BLaER1 treated with 17β-estradiol and CSF1 and Interleukin-3, amounts not matched to agents 10 nM and 100 nM (cell line): ENCODE results near the gene ROR2.

ENCODE experiments used
- H3K27ac ChIP-seq, 11 experiments: shearing (Covaris generic); formaldehyde crosslinking; 2 replicates each; pipeline ENCODE4 v1.8.1; 2022
- H3K27me3 ChIP-seq, 11 experiments: shearing (Covaris generic); formaldehyde crosslinking; 2 replicates each; pipeline ENCODE4 v1.8.1; 2022
- H3K36me3 ChIP-seq, 11 experiments: shearing (Covaris generic); formaldehyde crosslinking; 2 replicates each; pipeline ENCODE4 v1.8.1; 2022
- H3K4me1 ChIP-seq, 10 experiments: shearing (Covaris generic); formaldehyde crosslinking; 2 replicates each; pipeline ENCODE4 v1.8.1; 2022
- H3K4me2 ChIP-seq, 11 experiments: shearing (Covaris generic); formaldehyde crosslinking; 2 replicates each; pipeline ENCODE4 v1.8.1; 2022
- H3K4me3 ChIP-seq, 10 experiments: shearing (Covaris generic); formaldehyde crosslinking; 2 replicates each; pipeline ENCODE4 v1.8.1; 2022
- H3K9ac ChIP-seq, 11 experiments: shearing (Covaris generic); formaldehyde crosslinking; 2 replicates each; pipeline ENCODE4 v1.8.1; 2022
- H3K9me3 ChIP-seq, 11 experiments: shearing (Covaris generic); formaldehyde crosslinking; replicated peaks in 1 of 11; 2 replicates each; pipeline ENCODE4 v1.8.1; 2022
- H4K20me1 ChIP-seq, 11 experiments: shearing (Covaris generic); formaldehyde crosslinking; 2 replicates each; pipeline ENCODE4 v1.8.1; 2022
- Cebpa-rat ChIP-seq, 11 experiments: shearing (Covaris generic); IDR thresholded peaks; 2 replicates each; pipeline ENCODE4 v1.8.1; 2022

Gene ROR2

DNA sequence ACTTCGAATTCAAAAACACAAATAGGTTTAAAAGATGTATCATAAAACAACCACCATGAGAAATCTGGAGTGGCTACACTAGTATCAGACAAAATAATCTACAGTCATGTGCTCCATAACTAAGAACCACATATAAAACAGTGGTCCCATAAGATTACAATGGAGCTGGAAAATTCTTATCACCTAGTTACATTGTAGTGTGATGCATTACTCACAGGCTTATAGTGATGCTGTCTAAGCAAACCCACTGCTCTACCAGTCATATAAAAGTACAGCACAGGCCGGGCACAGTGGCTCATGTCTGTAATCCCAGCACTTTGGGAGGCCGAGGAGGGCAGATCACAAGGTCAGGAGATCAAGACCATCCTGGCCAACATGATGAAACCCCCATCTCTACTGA, 160.1 kb downstream of the ROR2 start:
- peaks cover 4 to 28% (median 15%) of the 10 kb centered on the region in 11 experiments; a peak in 13 of 22 replicates for H3K9me3 ChIP-seq
- no peak for TF ChIP-seq Cebpa-rat (IDR thresholded peaks at IDR 0.05)
- no peak overlapping the region for H3K4me3 ChIP-seq
- H3K9ac ChIP-seq, result no peak overlapping the region
- H3K27me3 ChIP-seq, result no peaks in the 10 kb centered on the region; a peak in 1 of 22 replicates
- no peaks in the 10 kb centered on the region for H3K36me3 ChIP-seq
- no peaks in the 10 kb centered on the region for H3K4me1 ChIP-seq
- no peak overlapping the region for H3K4me2 ChIP-seq
- H3K27ac ChIP-seq, result no peak overlapping the region
- no peaks in the 10 kb centered on the region for H4K20me1 ChIP-seq

DNA sequence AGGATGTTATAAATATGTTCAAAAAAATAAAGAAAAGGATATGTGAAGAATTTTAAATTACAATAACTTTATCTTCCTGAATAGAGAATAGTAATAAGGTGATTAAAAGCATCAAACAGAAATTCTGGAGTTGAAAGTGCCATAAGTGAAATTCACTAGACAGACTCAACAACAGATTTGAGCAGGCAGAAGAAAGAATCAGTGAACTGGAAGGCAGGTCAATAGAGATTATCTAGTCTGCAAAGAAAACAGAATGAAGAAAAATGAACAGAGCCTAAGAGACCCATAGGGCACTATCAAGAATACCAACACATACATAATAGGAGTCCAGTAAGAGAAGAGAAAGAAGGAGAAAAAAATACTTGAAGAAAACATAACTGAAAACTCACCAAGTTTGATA, 162.1 kb downstream of the ROR2 start:
- Histone ChIP-seq H3K27ac (no peak overlapping the region), H3K36me3 (no peaks in the 10 kb centered on the region)
- TF ChIP-seq Cebpa-rat (IDR thresholded peaks at IDR 0.05), result no peak

DNA sequence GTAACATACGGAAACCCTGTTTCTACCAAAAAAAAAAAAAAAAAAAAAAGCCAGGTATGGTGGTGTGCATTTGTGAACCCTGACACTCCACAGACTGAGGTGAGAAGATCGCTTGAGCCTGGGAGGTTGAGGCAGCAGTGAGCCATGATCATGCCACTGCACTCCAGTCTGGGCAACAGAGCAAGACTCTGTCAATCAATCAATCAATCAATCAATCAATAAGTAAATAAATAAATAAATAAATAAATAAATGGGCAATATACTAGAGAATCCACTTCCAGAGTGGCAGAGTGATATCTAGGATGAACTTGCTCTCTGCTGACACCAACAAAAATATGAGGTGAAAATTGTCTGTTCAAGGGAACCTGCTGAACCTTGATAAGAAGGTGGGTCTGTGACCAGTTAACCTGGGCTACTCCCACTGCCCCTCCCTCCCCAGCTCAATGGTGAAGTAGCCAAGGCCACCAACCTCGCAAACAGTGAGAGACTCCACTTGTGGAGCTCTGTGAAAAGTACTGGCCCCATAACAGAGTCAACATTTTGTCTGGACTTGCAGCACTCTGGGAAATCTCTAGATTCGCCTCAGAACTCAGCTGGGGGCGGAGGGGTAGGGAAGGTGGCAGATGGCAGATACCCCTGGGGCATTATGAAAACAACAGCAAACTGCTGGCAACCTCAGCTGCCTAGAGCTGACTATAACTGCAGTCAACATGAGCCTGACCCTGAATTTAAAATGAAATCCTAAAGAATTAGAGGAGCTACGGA, 163.7 kb downstream of the ROR2 start:
- Histone ChIP-seq H3K4me1 (peaks cover 0 to 12% (median 8%) of the 10 kb centered on the region in 10 experiments; a peak in 11 of 20 replicates), H3K9me3 (peaks cover 10 to 48% (median 34%) of the 10 kb centered on the region in 11 experiments; a peak in 19 of 22 replicates), H3K27me3 (no peaks in the 10 kb centered on the region; a peak in 1 of 22 replicates), H3K36me3 (no peaks in the 10 kb centered on the region), H3K9ac (no peak overlapping the region), H3K4me3 (no peak overlapping the region), H4K20me1 (no peaks in the 10 kb centered on the region), H3K27ac (no peak overlapping the region), H3K4me2 (no peak overlapping the region)
- TF ChIP-seq Cebpa-rat (IDR thresholded peaks at IDR 0.05), result no peak

More for the DNA sequence above, 162.1 kb downstream of the ROR2 start:
- H4K20me1 ChIP-seq, result no peaks in the 10 kb centered on the region
- H3K4me2 ChIP-seq, result no peak overlapping the region
- H3K9ac ChIP-seq, result no peak overlapping the region
- H3K4me3 ChIP-seq, result no peak overlapping the region
- H3K9me3 ChIP-seq, result peaks cover 10 to 45% (median 31%) of the 10 kb centered on the region in 11 experiments; a peak in 19 of 22 replicates
- peaks cover 0 to 6% (median 1%) of the 10 kb centered on the region in 10 experiments; a peak in 9 of 20 replicates for H3K4me1 ChIP-seq
- no peaks in the 10 kb centered on the region; a peak in 1 of 22 replicates for H3K27me3 ChIP-seq

DNA sequence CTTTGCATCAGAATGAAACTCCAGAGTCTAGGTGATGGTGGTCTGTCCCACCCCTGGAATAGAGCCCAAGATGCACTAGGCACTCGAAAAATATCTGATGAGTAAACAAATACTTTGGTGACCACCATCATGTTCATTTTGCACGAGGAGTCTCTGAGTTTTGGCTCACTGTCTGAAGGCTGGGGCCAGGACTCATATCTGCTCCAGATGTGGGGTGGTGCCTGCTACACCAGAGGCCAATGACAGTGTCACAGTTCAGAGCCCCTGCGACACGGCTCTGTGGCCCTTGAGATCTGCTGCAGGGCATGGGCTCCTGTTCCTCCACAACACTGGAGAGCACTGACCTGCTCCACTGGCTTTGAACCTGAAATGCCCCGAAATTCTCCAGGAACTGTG, 164.6 kb downstream of the ROR2 start:
- no peaks in the 10 kb centered on the region; a peak in 1 of 22 replicates for H3K27me3 ChIP-seq
- H3K27ac ChIP-seq, result no peak overlapping the region
- no peak overlapping the region for H3K9ac ChIP-seq
- H3K4me2 ChIP-seq, result no peak overlapping the region
- peaks cover 0 to 12% (median 8%) of the 10 kb centered on the region in 10 experiments; a peak in 11 of 20 replicates for H3K4me1 ChIP-seq
- peaks cover 10 to 48% (median 34%) of the 10 kb centered on the region in 11 experiments; a peak in 19 of 22 replicates for H3K9me3 ChIP-seq
- H4K20me1 ChIP-seq, result no peaks in the 10 kb centered on the region
- H3K36me3 ChIP-seq, result no peaks in the 10 kb centered on the region
- no peak for TF ChIP-seq Cebpa-rat (IDR thresholded peaks at IDR 0.05)
- H3K4me3 ChIP-seq, result no peak overlapping the region

DNA sequence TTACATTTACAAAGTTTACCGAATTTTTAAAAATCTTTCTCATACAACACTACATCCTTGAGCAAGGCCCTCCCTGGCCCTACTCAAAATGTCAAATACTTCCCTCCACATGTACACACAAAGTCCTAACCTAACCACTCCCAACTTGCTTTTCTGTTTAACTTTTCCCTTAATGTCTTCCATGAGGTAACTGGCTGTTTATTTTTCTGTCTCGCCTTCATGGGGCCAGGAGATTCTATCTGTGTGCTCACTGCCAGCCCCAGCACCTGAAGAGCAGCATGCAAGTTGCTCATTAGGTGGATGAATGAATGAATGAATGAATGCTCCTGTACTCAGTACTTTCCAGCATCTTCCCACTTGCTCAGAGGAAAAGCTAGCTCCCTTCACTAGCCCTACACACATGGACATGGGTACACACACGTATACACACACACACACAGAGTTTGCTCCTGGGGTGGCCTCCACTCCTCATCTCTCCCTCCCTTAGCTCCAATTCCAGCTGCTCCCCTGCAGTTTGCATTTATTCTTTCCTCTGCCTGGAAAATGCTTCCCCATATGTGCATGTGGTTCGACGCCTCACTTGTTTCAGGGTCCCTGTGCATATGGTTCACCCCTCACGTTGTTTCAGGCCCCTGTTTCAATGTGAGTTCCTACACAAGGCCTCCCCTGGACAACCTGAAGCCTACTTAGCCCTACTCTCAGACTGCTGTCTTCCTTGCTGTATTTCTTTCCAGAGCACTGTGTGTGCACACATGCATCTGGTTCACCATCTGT, 165.2 kb downstream of the ROR2 start:
- Histone ChIP-seq H3K4me3 (no peak overlapping the region), H3K9me3 (peaks cover 10 to 48% (median 34%) of the 10 kb centered on the region in 11 experiments; a peak in 19 of 22 replicates), H3K4me1 (peaks cover 0 to 12% (median 8%) of the 10 kb centered on the region in 10 experiments; a peak in 11 of 20 replicates), H3K4me2 (no peak overlapping the region), H3K9ac (no peak overlapping the region), H3K27me3 (no peaks in the 10 kb centered on the region; a peak in 1 of 22 replicates), H4K20me1 (no peaks in the 10 kb centered on the region), H3K27ac (no peak overlapping the region), H3K36me3 (no peaks in the 10 kb centered on the region)
- no peak for TF ChIP-seq Cebpa-rat (IDR thresholded peaks at IDR 0.05)

DNA sequence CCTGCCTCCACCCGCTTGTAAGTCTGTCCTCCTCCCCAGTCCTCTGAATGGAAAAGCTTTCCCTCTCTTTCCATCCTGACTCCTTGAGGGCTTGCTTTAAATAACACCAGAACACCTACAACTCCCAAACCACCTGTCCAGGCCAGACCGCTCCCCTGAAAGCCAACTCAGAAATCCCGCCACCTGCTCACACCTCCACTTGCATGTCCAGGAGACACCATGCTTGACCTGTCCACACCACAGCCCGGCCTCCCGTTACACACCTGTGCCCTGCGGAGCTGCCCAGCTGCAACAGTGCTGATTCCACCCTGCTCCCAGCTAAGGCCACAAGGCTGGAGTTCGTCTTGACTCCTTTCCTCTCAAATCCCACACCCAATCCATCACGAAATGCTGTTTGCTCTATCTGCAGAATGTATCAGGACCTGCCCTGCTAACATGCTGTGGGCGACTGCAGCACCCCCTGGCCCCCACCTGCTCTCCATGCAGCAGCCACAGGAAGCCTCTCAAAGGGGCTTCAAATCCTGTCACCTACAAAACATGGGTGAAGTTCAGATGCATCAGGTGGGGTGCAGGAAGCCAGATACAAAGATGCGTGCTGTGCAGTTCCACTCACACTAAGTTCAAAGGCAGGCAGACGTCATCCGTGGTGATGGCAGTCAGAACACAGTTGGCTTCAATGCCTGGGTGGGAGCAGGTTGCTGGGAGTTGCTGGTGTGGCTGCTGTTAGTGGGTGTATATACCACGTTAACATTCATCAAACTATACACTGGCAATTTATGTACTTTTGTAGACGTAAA, 166.0 kb downstream of the ROR2 start:
- TF ChIP-seq Cebpa-rat (IDR thresholded peaks at IDR 0.05), result no peak
- Histone ChIP-seq H3K9ac (no peak overlapping the region), H4K20me1 (no peaks in the 10 kb centered on the region), H3K4me1 (peaks cover 0 to 12% (median 8%) of the 10 kb centered on the region in 10 experiments; a peak in 11 of 20 replicates), H3K9me3 (peaks cover 10 to 48% (median 34%) of the 10 kb centered on the region in 11 experiments; a peak in 19 of 22 replicates), H3K4me2 (no peak overlapping the region), H3K4me3 (no peak overlapping the region), H3K27ac (no peak overlapping the region), H3K36me3 (no peaks in the 10 kb centered on the region), H3K27me3 (no peaks in the 10 kb centered on the region; a peak in 1 of 22 replicates)

DNA sequence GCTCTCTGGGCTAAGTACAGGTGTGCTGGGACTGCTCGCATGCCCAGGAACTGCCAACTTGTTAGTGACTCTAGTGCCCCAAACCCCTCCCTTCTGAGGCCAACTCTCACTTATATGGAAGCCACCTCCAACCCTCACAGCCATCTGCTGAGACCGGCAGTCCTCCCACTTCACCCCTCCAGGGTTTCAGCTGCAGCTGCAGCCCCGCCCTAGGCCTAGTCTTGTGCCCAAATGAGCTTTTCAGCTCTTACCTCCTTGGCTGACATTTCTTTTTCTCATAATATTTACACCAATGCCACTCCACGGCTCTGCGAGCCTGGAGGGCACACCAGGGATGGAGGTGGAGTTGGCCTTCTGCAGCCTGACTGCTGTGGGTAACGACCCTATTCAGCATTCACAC, 166.6 kb downstream of the ROR2 start:
- H3K36me3 ChIP-seq, result no peaks in the 10 kb centered on the region
- H3K4me3 ChIP-seq, result no peak overlapping the region
- no peak for TF ChIP-seq Cebpa-rat (IDR thresholded peaks at IDR 0.05)
- no peak overlapping the region for H3K27ac ChIP-seq
- no peak overlapping the region for H3K4me2 ChIP-seq
- H3K4me1 ChIP-seq, result peaks cover 0 to 12% (median 8%) of the 10 kb centered on the region in 10 experiments; a peak in 11 of 20 replicates
- no peaks in the 10 kb centered on the region; a peak in 1 of 22 replicates for H3K27me3 ChIP-seq
- H4K20me1 ChIP-seq, result no peaks in the 10 kb centered on the region
- H3K9ac ChIP-seq, result no peak overlapping the region
- peaks cover 10 to 44% (median 32%) of the 10 kb centered on the region in 11 experiments; a peak in 19 of 22 replicates for H3K9me3 ChIP-seq

DNA sequence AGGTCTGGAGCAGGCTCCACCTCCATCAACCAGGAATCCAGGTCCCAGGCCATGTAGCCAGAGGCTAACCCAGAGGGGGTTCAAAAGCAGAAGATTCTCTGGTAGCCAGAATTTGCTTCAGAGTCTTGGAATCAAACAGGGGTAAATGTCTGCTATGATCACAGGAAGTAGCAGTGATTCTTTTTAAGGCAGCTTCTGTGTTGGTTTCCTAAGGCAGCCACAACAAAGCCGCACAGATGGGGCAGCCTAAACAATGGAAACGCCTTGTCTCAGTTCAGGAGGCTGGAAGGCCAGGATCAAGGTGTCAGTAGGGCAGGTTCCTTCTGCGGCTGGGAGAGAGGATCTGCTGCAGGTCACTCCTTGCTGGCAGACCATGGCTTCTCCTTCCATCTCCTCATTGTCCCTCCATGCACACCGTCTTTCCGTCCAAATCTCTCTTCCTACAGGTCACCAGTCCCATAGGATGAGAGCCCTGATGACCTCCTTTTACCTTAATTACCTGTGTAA, 167.3 kb downstream of the ROR2 start:
- H3K4me1 ChIP-seq, result peaks cover 0 to 12% (median 8%) of the 10 kb centered on the region in 10 experiments; a peak in 13 of 20 replicates
- H3K4me3 ChIP-seq, result no peak overlapping the region
- no peak for TF ChIP-seq Cebpa-rat (IDR thresholded peaks at IDR 0.05)
- H3K4me2 ChIP-seq, result peak overlapping the region in 7 of 11 experiments; percentile 26 to 56 (median 30); a peak in 11 of 22 replicates
- H3K27me3 ChIP-seq, result no peaks in the 10 kb centered on the region; a peak in 1 of 22 replicates
- H3K9me3 ChIP-seq, result peaks cover 9 to 38% (median 26%) of the 10 kb centered on the region in 11 experiments; a peak in 19 of 22 replicates
- no peaks in the 10 kb centered on the region for H3K36me3 ChIP-seq
- H4K20me1 ChIP-seq, result no peaks in the 10 kb centered on the region
- H3K27ac ChIP-seq, result no peak overlapping the region
- no peak overlapping the region for H3K9ac ChIP-seq
